Fibroblast of skin of left biceps (primary cell): Measurements from ENCODE around the gene GLIPR1L1.
"Not testable (repeated sequence)": the region's sequence is repeated elsewhere in the genome, so short reads cannot be mapped to it uniquely, and the experiment has no call there.

Experiments
- DNase-seq, 2 experiments: peaks; one replicate each; pipeline ENCODE4 v3.0.0-alpha.2; 2013; ENCODE audit warnings: low read depth in 2 of 2

GLIPR1L1 gene

GRCh38 chr12:75334384-75335030, at the start of gene GLIPR1L1:
GLIPR1L1 (plus strand) TSS chr12:75334670; CDS start chr12:75334729, 59 bp downstream.
- peak; percentile 73 to 74 for DNase-seq

- DNase-seq: no peak
Measured at GRCh38 chr12:75288860-75289259, 45.6 kb upstream of the GLIPR1L1 start.

- DNase-seq: no peak
Measured at GRCh38 chr12:75289753-75290152, 44.7 kb upstream of the GLIPR1L1 start.

- no peak for DNase-seq
Measured at GRCh38 chr12:75291014-75291413, 43.5 kb upstream of the GLIPR1L1 start.

- no peak for DNase-seq
Measured at GRCh38 chr12:75294336-75294735, 40.1 kb upstream of the GLIPR1L1 start.

- no peak for DNase-seq
Measured at GRCh38 chr12:75294797-75295196, 39.7 kb upstream of the GLIPR1L1 start.

- DNase-seq: no peak
Measured at GRCh38 chr12:75302225-75302624, 32.2 kb upstream of the GLIPR1L1 start.

- no peak for DNase-seq
Measured at GRCh38 chr12:75302781-75303180, 31.7 kb upstream of the GLIPR1L1 start.

- no peak for DNase-seq
Measured at GRCh38 chr12:75305412-75306332, 28.8 kb upstream of the GLIPR1L1 start.

GRCh38 chr12:75308279-75308678, 26.2 kb upstream of the GLIPR1L1 start:
- no peak for DNase-seq

GRCh38 chr12:75311369-75311768, 23.1 kb upstream of the GLIPR1L1 start:
- no peak for DNase-seq

- peak in 1 of 2 experiments; percentile 23 for DNase-seq
Measured at GRCh38 chr12:75315518-75315917, 19.0 kb upstream of the GLIPR1L1 start.

- DNase-seq: no peak
Measured at GRCh38 chr12:75317784-75318183, 16.7 kb upstream of the GLIPR1L1 start.

GRCh38 chr12:75322464-75322863, 12.0 kb upstream of the GLIPR1L1 start:
- DNase-seq: no peak

GRCh38 chr12:75323663-75324062, 10.8 kb upstream of the GLIPR1L1 start:
- no peak for DNase-seq

GRCh38 chr12:75327642-75328041, 6.8 kb upstream of the GLIPR1L1 start:
- no peak for DNase-seq

- DNase-seq: peak; percentile 47 to 59
Measured at GRCh38 chr12:75329918-75330826, 4.3 kb upstream of the GLIPR1L1 start, which contains the start of gene CAPS2. CAPS2 (minus strand) TSS chr12:75330324; CDS start chr12:75326498, 3,826 bp downstream.

GRCh38 chr12:75337905-75338304, 3.4 kb downstream of the GLIPR1L1 start:
- no peak for DNase-seq

- DNase-seq: no peak
Measured at GRCh38 chr12:75341873-75342272, 7.4 kb downstream of the GLIPR1L1 start.

- no peak for DNase-seq
Measured at GRCh38 chr12:75345531-75345930, 11.1 kb downstream of the GLIPR1L1 start.

GRCh38 chr12:75346215-75346614, 11.7 kb downstream of the GLIPR1L1 start:
- DNase-seq: not testable (repeated sequence)

GRCh38 chr12:75349946-75350345, 15.5 kb downstream of the GLIPR1L1 start:
- no peak for DNase-seq
